GM18951 (cell line): ENCODE measurements around the gene RAD21L1.

Source experiments
- POLR2A ChIP-seq: IDR thresholded peaks from 4 replicates; pipeline ENCODE4 v1.6.1; 2011; ENCODE audit warnings: mild to moderate bottlenecking; ENCODE audit not compliant: insufficient read length, insufficient read depth; ENCODE audit errors: extremely low read depth
- in situ Hi-C: fragments of 300-500 bp; cut with MboI; formaldehyde crosslinking; loops from one replicate; pipeline ENCODE4 v1.12.0; 2022; ENCODE audit warnings: low sequenced_read_pairs, mixed read lengths, inconsistent platforms; ENCODE audit not compliant: unreplicated experiment

RAD21L1 gene

GRCh38 chr20:1292620-1293019 lies 66.8 kb downstream of the RAD21L1 start:
- no peak for TF ChIP-seq POLR2A
- in situ Hi-C loops: no loop called here

- in situ Hi-C loops: no loop called here
- TF ChIP-seq POLR2A: no peak
Observed at GRCh38 chr20:1293641-1294379, 68.0 kb downstream of the RAD21L1 start.

- in situ Hi-C loops: no loop called here
- no peak for TF ChIP-seq POLR2A
Observed at GRCh38 chr20:1294497-1294896, 68.7 kb downstream of the RAD21L1 start.

- no peak for TF ChIP-seq POLR2A
- in situ Hi-C loops: no loop called here
Observed at GRCh38 chr20:1295276-1295930, 69.6 kb downstream of the RAD21L1 start.

- no peak for TF ChIP-seq POLR2A
- in situ Hi-C loops: no loop called here
Observed at GRCh38 chr20:1296117-1296610, 70.3 kb downstream of the RAD21L1 start.

- TF ChIP-seq POLR2A: no peak
- in situ Hi-C loops: no loop called here
Observed at GRCh38 chr20:1296922-1297321, 71.1 kb downstream of the RAD21L1 start.

- in situ Hi-C loops: no loop called here
Observed at GRCh38 chr20:1297486-1297885, 71.6 kb downstream of the RAD21L1 start.

GRCh38 chr20:1298166-1298565 lies 72.3 kb downstream of the RAD21L1 start:
- no peak for TF ChIP-seq POLR2A
- in situ Hi-C loops: no loop called here

More at GRCh38 chr20:1297486-1297885, 71.6 kb downstream of the RAD21L1 start:
- no peak for TF ChIP-seq POLR2A

GRCh38 chr20:1298888-1299511 lies 73.2 kb downstream of the RAD21L1 start:
- no peak for TF ChIP-seq POLR2A
- in situ Hi-C loops: no loop called here

- no peak for TF ChIP-seq POLR2A
- in situ Hi-C loops: no loop called here
Observed at GRCh38 chr20:1299522-1299921, 73.7 kb downstream of the RAD21L1 start.

GRCh38 chr20:1300083-1300840 lies 74.4 kb downstream of the RAD21L1 start:
- TF ChIP-seq POLR2A: no peak
- in situ Hi-C loops: no loop called here

- in situ Hi-C loops: no loop called here
- TF ChIP-seq POLR2A: no peak
Observed at GRCh38 chr20:1301031-1301529, 75.2 kb downstream of the RAD21L1 start.
